GF-D8 (cell line): ENCODE results near the gene AGGF1.
"Not testable (repeated sequence)": the region's sequence is repeated elsewhere in the genome, so short reads cannot be mapped to it uniquely, and the experiment has no call there.

Source experiments
- DNase-seq: peaks from one replicate; lab custom pipeline; 2025; lab: John Stamatoyannopoulos, UW

The AGGF1 gene, protein sequence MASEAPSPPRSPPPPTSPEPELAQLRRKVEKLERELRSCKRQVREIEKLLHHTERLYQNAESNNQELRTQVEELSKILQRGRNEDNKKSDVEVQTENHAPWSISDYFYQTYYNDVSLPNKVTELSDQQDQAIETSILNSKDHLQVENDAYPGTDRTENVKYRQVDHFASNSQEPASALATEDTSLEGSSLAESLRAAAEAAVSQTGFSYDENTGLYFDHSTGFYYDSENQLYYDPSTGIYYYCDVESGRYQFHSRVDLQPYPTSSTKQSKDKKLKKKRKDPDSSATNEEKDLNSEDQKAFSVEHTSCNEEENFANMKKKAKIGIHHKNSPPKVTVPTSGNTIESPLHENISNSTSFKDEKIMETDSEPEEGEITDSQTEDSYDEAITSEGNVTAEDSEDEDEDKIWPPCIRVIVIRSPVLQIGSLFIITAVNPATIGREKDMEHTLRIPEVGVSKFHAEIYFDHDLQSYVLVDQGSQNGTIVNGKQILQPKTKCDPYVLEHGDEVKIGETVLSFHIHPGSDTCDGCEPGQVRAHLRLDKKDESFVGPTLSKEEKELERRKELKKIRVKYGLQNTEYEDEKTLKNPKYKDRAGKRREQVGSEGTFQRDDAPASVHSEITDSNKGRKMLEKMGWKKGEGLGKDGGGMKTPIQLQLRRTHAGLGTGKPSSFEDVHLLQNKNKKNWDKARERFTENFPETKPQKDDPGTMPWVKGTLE

DNA sequence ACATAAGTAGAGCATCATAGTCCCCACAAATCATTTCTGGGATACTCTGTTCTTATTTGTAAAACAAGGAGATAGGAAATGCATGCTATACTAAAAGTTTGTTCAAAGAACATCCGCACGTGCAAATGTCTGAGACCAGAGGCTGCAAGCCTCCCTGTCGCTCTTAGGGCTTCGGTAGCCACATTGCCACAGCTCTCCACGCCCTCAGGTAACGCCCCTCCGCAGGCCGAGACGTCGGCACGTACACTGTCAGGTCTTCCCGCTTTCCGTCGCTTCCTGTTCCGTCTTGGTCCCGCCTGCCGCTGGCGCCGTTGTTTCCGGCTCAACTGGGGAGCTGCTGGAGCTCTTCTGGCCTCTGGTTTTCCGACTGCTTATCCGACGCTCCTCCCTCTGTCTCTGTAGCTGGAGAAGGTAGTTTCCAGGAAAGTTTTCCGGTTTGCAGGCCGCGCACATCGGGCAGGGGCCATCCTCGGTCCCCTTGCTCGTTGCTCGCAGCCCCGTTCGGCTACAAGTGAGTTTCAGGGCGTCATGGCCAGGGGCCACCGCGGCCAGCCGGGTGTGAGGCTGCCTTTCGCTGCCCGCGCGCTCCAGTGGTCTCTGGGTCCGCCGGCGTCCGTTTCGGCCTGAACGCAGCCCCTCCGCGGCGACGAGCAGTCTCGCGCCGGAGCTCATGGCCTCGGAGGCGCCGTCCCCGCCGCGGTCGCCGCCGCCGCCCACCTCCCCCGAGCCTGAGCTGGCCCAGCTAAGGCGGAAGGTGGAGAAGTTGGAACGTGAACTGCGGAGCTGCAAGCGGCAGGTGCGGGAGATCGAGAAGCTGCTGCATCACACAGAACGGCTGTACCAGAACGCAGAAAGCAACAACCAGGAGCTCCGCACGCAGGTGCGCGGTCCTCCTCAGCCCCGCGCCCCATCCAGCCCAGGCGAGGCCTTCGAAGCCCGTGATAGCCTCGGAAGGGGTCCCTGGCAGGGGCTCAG is at the start of gene AGGF1:
TSS of gene AGGF1 (plus strand) at position 308 of the 975 bp plus-strand sequence. CDS start at position 671, 363 bp downstream.
- peak; percentile 79 for DNase-seq

DNA sequence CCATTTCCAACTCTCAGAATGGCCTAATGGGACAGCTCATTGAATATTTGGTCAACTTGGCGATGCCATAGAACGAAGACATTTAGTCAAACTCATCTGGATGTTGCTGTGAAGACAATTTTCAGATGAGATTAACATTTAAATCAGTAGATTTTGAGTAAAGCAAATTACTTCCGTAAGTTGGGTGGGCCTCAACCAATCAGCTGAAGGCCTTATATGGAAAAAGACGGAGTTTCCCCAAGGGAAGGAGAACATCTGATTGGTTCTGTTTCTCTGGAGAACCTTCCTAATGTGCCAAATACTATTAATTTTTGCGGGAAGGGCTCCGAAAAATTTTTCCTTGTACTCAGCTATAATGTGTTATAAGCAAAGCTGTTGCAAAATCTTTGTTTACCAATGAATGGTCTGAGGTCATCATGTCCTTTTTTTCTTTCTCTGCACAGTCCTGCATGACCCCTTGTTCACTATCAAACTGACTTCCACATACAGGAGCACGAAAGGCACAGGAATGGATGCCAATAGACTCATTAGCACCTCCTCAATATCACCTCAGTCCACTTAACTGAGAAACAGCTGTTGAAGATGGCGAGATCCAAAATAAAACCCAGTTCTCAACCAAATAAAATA is 49.6 kb upstream of the AGGF1 start:
- no peak for DNase-seq

DNA sequence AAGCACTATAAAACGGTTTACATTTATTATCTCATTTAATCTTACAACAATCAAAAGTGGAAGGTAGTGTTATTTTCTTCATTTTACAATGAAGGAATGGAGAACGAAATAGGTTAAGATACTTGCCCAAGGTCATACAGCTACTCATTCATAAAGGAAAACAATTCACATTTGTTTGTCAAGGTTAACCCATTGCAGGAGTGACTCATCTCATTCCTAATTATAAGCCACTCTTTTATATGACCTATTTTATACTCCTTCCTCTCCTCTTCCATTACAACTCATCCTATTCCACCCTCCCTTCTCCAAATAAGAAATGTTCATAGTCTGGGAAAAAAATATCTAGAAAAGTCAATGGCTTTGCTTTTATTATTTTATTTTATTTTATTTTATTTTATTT is 47.8 kb upstream of the AGGF1 start:
- DNase-seq: no peak

DNA sequence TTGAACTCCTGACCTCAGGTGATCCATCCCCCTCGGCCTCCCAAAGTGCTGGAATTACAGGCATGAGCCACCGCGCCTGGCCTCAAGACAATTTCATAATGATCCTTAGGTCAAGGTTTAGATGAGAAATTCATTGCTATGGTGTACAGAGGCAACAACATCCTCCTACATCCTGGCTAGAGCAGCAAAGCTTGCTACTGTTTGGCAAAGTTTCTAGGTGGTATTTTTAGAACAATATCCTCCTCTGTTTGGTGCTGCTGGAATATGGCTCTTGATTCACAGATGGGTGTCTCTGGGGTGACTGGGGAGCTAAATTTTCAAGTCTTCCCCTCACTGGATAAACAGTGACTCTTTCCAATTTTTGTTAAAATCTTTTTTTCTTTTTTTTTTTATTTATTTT is 46.7 kb upstream of the AGGF1 start:
- no peak for DNase-seq

DNA sequence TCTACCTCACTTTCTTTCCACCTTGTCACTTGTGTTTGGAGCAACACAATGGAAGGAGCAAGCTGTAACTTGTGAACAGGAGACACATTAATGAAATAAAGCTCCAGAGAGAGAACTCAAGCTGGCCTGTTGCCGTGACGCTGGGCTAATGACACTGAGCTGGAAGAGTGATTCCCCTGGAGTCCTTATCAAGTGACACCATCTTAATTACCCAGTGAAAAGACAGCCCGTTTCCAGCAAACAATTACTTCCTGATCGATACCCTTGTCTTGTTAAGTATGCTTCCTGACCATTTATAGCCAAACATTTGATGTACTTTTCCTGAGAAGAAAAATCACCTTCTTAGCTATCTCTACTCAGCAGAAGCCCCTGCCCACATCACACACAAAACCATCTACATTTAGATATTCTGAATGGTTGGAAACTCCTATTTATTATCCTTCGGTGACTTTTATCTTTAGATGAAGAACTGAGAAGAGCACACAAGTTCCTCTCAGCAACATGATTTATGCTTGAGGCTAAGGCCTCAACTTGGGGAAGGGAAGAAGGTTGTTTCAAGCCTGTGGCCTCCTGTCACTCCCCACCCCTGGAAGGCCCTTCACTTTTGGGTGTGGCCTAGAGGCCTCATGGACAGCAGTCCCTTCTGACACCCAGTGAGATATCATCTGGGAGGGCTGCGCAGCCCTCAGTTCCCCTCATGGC is 43.2 kb upstream of the AGGF1 start:
- DNase-seq: no peak

DNA sequence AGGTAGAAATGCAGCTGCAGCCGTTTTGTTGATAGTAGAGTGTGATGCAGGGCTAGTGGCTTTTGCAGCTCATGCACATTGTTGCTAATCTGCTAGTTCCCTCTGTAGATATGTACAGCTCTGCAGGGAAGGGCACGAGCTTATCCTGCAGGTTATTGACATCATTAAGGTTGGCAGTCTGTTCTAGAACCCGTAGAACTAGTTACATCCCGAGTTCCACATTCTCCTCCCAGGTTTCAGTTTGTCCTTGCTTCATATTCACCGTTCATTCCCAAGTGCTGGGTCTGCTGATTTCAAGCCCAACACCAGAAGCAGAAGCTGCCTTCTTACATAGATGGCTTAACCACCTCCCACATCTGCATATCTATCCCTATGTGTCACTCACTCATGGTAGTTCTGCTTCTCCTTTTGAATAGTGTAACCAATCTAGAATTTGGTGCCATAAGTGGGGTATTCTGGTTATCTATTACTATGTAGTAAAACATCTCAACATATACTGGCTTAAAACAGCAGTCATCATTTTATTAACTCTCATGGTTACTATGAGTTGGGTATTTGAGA is 39.2 kb upstream of the AGGF1 start:
- DNase-seq: no peak

DNA sequence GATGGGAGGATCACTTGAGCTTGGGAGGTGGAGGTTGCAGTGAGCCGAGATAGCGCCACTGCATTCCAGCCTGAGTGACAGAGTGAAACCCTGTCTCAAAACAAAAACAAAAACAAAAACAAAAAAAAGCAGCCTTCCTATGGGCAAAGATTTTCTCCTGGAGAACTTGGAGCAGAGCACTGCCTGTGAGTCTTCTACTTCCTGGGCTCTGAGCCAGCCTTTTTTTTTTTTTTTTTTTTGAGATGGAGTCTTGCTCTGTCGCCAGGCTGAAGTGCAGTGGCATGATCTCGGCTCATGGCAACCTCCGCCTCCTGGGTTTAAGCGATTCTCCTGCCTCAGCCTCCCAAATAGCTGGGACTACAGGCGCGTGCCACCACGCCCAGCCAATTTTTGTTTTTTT is 36.8 kb upstream of the AGGF1 start:
- DNase-seq: not testable (repeated sequence)

DNA sequence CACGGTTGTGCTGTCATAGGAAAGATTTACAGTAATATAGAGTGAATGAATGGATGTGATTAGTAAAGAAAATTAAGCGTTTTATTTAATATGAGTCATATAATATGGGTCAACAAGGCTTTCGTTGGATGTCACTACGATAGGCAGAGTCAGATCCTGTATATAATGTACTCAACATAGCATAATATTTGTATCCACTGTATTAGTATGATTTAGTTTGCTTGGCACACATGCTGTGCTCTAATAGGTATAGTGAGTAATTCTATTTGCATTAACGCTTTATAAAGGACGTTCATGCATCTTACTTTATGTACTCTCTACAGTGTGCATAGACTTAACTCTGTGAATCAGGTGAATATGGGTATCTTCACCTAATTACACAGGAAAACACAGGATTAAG is 35.9 kb upstream of the AGGF1 start:
- DNase-seq: no peak

DNA sequence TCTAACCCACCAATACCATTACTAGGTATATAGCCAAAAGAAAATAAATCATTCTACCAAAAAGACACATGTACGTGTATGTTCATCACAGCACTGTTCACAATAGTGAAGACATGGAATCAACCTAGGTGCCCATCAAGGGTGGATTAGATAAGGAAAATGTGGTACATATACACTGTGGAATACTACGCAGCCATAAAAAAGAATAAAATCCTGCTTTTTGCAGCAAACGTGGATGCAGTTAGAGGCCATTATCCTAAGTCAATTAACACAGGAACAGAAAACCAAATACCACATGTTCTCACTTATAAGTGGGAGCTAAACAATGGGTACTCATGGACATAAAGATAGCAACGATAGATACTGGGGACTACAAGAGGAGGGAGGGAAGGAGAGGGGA is 32.0 kb upstream of the AGGF1 start:
- DNase-seq: not testable (repeated sequence)

DNA sequence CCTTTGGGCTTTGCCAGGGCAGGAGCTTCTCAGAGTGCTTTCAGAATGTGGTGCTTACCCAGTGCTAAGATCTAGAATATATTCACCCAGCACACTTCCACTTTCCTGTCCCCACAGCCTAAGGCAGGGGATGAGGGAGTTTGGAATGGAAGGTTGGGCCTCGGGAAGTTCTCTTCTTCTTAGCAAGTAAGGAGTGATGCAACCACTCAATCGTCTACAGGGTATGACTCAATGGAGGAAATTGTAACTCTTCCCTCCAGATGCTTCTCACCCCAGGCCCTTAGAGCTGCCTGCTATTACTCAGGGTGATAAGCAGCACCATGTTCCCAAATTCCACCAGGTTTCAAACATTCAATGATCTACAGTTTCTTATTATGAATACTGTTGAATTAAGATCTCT is 30.8 kb upstream of the AGGF1 start:
- DNase-seq: no peak

DNA sequence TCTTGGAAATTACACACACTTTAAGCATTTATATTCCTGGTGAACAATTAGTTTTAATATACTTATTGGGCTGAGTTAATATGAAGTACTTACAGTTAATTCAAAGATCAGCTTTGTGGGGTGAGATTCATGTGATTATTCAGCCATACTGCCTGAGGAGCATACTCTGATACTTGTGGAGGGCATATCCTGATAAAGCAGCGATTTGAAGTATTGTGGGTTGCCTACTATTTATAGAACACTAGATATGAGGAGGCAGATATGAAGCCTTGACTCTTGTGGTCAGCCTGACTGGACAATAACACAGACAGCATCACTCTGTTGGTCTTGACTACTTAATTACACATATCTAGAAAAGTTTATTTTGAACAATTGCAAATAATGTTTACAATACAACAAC is 27.0 kb upstream of the AGGF1 start:
- DNase-seq: no peak

DNA sequence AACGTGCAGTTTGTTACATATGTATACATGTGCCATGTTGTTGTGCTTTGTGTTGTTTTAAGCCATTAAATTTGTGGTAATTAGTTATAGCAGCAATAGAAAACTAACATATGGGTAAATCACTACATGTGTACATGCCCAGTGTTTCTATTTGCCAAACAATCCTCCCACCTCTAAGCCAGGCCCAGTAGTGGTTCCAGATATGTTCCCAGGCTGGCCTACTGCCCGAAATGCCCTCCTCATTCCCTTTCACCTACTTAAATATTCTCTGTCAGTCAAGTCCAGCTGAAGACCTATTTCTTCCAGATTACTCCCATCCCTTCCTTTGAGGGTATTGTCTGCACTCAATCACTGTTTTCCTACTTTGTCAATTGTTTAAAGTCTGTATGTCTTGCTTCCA is 24.1 kb upstream of the AGGF1 start:
- no peak for DNase-seq

DNA sequence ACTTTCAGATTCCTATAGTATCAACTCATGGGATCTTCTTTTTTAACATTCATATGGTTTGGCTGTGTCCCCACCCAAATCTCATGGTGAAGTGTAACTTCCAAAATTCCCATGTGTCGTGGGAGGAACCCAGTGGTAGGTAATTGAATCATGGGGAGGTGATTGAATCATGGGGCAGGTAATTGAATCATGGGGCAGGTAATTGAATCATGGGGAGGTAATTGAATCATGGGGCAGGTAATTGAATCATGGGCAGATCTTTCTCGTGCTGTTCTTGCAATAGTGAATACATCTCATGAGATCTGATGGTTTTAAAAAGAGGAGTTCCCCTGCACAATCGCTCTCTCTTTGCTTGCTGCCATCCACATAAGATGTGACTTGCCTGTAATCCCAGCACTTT is 21.8 kb upstream of the AGGF1 start:
- no peak for DNase-seq

DNA sequence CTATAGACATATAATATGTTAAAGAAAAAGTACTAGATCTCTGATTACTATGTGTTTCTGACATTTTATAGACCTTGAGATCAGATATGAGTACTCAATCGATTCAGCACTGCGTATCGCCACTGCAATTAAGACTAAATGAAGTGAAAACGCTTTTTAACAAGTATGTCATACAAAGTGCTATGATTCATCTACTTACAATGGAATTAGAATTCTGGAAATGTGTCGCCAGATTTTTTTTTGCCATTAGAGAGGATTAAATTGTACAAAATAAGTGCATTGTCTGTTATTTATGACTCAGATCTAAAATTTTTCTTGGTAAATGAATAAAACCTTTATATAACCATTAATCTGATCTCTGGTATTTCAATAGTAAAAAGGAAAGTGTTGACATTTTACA is 20.0 kb upstream of the AGGF1 start:
- no peak for DNase-seq

DNA sequence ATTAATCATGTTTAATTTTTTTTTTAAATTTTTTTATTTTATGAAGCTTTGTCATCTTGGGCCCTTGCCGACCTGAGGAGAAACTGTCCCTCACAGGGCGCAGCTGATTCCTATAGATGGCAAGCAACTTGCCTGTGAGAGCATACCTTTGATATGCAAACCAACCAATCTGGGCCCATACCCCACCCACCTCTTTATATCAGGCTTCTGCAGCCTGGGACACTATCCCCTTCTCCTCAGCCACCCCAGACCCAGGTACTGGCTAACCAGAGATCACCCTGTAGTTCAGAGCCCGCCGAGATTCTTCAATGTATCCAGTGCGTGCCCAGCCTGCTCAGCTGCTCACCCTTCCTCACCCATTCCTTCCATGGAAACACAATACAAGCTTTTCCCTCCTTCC is 18.7 kb upstream of the AGGF1 start:
- DNase-seq: no peak

DNA sequence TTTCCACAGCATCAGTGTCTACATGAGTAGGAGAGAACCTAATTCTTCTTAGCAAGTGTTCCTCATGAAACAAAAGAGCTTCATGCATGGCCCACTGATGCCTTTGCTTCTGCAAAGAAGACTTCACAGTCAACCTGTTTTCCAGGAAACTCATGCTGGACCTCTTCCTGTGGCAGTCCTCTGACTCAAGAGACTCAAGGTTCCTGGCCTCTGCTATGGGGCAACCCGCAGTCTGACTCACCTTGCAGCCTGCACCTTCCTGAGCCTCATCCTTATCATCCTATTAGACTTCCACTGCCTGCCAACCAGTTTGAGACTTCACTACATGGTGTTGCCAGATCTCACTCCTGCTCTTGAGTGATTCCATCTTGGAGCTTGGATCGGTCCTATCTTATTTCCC is 17.6 kb upstream of the AGGF1 start:
- no peak for DNase-seq

DNA sequence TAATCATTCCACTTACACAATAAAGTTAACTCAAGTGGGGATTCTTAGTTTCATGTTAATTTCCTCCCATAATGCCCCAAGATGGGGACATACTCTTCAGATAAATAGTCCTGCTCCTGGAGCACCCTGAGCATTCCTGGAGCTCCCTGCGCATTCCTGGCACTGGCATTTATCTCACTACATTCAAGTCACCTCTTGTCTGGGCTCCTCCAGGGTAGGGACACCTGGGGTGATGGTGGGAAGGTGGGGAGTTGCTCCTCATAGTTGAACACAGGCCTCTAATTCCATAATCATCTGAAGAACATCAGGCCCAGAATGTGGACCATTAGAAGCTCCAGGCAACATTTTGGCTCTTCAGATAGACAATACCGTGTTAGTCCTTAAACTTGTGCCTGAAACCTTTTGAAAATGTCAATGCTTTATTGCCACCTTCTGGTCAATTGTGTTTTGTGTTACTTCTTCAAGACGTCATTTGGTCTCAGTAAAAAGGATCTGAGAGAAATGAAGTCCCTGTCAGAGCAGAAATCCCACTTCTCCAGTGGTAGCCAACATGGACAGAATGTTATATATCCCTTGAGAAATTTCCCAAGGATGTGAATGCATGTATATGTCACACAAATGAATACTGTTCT is 14.2 kb upstream of the AGGF1 start:
- peak; percentile 7 for DNase-seq

DNA sequence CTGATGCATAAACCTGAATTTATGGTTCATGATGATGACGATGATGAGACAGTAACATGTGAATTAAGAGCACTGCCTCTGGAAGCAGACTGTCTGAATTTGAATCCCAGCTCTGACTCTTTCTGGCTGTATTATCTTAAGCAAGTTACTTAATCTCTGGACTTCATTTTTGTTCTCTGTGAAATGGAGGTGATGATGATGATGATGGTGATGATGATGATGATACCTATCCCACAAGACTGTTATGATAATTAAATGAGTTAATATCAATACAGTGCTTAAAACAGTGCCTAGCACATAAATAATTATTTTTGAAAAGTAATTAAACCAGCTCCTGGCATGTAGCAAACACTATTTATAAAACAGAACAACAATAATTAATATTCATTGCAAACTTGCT is 13.2 kb upstream of the AGGF1 start:
- DNase-seq: no peak

DNA sequence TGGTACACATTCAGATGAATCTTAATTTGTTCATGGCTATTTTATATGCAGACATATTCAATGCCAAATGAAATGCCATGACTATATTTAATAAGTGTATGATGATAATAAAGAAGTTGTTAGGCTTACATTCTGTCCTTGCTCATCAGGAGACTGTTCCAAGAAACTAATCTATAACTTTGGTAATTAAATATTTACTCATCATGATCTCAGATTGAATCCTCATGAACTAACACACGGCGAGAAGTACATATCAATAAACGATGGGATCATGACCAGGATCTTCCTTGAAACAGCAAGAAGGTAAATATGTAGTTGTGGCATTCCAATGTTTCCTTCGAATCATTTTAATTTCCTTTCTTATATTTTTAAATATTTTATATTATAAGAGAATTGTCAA is 12.5 kb upstream of the AGGF1 start:
- no peak for DNase-seq
